Astrocyte (in vitro differentiated cells and primary cell): ENCODE data around the gene PIK3R6. TPM values are rescaled to one million over a fixed set of nuclear protein-coding genes. Genes with fewer than 3 reads are reported as not detected.

ENCODE experiments used
- DNase-seq: peaks from one replicate; pipeline ENCODE4 v3.0.0-alpha.2; 2010; ENCODE audit warnings: low read depth
- FAIRE-seq: peaks from 2 replicates; lab custom pipeline; 2011; peaks lifted over from hg19 to GRCh38; lab: Jason Lieb, UNC
- H2AFZ ChIP-seq: 2 replicates; pipeline ENCODE4 v1.6.0; 2012; ENCODE audit warnings: low read depth, low read length, inconsistent platforms
- H3K27ac ChIP-seq: 2 replicates; pipeline ENCODE4 v1.5.1; 2011; ENCODE audit warnings: low read depth, low read length, inconsistent platforms
- H3K27me3 ChIP-seq: 2 replicates; pipeline ENCODE4 v1.6.0; 2011; ENCODE audit warnings: low read length, inconsistent platforms; ENCODE audit not compliant: insufficient read depth
- H3K36me3 ChIP-seq: 2 replicates; pipeline ENCODE4 v1.5.1; 2011; ENCODE audit warnings: low read length, inconsistent platforms; ENCODE audit not compliant: insufficient read depth
- H3K4me1 ChIP-seq: 2 replicates; pipeline ENCODE4 v1.5.1; 2011; ENCODE audit warnings: low read length, inconsistent platforms; ENCODE audit not compliant: insufficient read depth
- H3K4me2 ChIP-seq: 2 replicates; pipeline ENCODE4 v1.6.0; 2012; ENCODE audit warnings: low read length, inconsistent platforms
- H3K4me3 ChIP-seq: 2 replicates; pipeline ENCODE4 v1.5.1; 2011; ENCODE audit warnings: low read depth, mild to moderate bottlenecking, low read length, inconsistent platforms; ENCODE audit not compliant: insufficient read depth
- H3K79me2 ChIP-seq: 2 replicates; pipeline ENCODE4 v1.6.0; 2012; ENCODE audit warnings: mild to moderate bottlenecking, low read length, inconsistent platforms; ENCODE audit not compliant: insufficient read depth
- H3K9ac ChIP-seq: 2 replicates; pipeline ENCODE4 v1.6.0; 2012; ENCODE audit warnings: mild to moderate bottlenecking, low read length, inconsistent platforms
- H3K9me3 ChIP-seq: 2 replicates; pipeline ENCODE4 v1.5.1; 2012; ENCODE audit warnings: low read depth, mild to moderate bottlenecking, low read length, inconsistent platforms; ENCODE audit not compliant: insufficient read depth
- H4K20me1 ChIP-seq: 2 replicates; pipeline ENCODE4 v1.6.0; 2012; ENCODE audit warnings: low read length, inconsistent platforms; ENCODE audit not compliant: insufficient read depth
- H3K27ac Mint-ChIP-seq: one replicate; pipeline ENCODE4 v1.8.0; 2021; ENCODE audit warnings: mild to moderate bottlenecking, mixed read lengths; ENCODE audit not compliant: unreplicated experiment
- H3K27me3 Mint-ChIP-seq: one replicate; pipeline ENCODE4 v1.8.0; 2021; ENCODE audit warnings: low read depth, mixed read lengths; ENCODE audit not compliant: unreplicated experiment
- H3K36me3 Mint-ChIP-seq: one replicate; pipeline ENCODE4 v1.8.0; 2021; ENCODE audit warnings: low read depth, mixed read lengths; ENCODE audit not compliant: unreplicated experiment
- H3K4me1 Mint-ChIP-seq: one replicate; pipeline ENCODE4 v1.8.0; 2021; ENCODE audit warnings: low read depth, mixed read lengths; ENCODE audit not compliant: unreplicated experiment
- H3K4me3 Mint-ChIP-seq: one replicate; pipeline ENCODE4 v1.8.0; 2021; ENCODE audit warnings: mild to moderate bottlenecking, moderate library complexity, mixed read lengths; ENCODE audit not compliant: unreplicated experiment
- H3K9me3 Mint-ChIP-seq: one replicate; pipeline ENCODE4 v1.8.0; 2021; ENCODE audit warnings: mild to moderate bottlenecking, mixed read lengths; ENCODE audit not compliant: unreplicated experiment
- CTCF ChIP-seq: IDR thresholded peaks from 2 replicates; pipeline ENCODE4 v1.5.1; 2011; ENCODE audit warnings: low read depth, mild to moderate bottlenecking, inconsistent platforms, low read length, moderate library complexity; ENCODE audit not compliant: insufficient read depth
- EZH2 ChIP-seq: IDR thresholded peaks from 2 replicates; pipeline ENCODE4 v1.6.1; 2012; ENCODE audit warnings: mild to moderate bottlenecking, low read length, inconsistent platforms; ENCODE audit not compliant: insufficient read depth
- total RNA-seq: library from RNA; stranded (reverse); gene quantifications from 2 replicates; pipeline ENCODE4 v1.2.1, GENCODE V29; 2021

PIK3R6 gene
- total RNA-seq, 1 donor from 2014 or later = not detected

DNA sequence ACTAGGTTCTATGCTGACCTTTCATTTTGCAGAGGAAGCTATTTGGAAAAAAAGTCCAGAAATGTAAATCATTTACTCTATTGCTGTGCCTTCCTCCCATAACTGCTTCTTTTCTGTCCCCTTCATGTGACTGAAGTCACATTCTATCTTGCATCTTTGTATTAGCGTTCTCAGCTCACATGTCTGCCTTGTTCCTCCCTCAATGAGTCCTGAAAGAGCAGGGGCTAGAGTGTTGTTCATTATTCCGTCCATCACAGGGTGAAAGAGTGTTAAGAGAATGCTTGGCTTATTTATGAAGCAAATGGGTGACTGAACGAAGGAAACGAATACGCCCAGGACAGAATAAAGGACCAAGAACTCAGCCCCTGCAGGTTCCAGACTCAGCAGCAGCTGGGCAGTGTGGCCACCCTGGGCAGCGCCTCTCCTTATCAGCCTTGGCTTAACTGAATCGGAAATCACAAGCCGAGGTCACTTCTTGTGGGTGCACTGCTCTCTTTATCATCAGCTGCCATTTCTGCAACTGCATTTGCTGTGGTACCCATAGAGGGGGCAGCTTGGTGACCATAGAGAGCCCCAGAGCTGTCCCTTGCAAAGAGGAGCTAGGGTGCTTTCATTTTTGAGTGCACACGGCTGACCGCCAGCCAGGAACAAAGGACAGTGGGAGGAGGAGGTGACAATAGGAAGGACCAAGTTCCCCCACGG is 1.8 kb upstream of the PIK3R6 start:
- no peak overlapping the region for H3K4me3 ChIP-seq
- H3K36me3 Mint-ChIP-seq = no peaks in the 10 kb centered on the region
- no peak overlapping the region for H3K4me2 ChIP-seq
- FAIRE-seq (no peak), DNase-seq (no peak)
- peaks cover 53% of the 10 kb centered on the region for H3K27me3 Mint-ChIP-seq
- no peak overlapping the region for H3K27ac ChIP-seq
- H3K4me1 Mint-ChIP-seq = no peaks in the 10 kb centered on the region
- no peak overlapping the region for H3K27ac Mint-ChIP-seq
- peaks cover 4% of the 10 kb centered on the region for H3K9me3 Mint-ChIP-seq
- H3K4me1 ChIP-seq = no peaks in the 10 kb centered on the region
- H4K20me1 ChIP-seq = no peaks in the 10 kb centered on the region
- peaks cover 29% of the 10 kb centered on the region for H3K27me3 ChIP-seq
- H3K36me3 ChIP-seq = no peaks in the 10 kb centered on the region
- no peak for TF ChIP-seq EZH2
- TF ChIP-seq CTCF = no peak
- no peak overlapping the region for H2AFZ ChIP-seq
- no peaks in the 10 kb centered on the region for H3K9me3 ChIP-seq
- no peaks in the 10 kb centered on the region for H3K79me2 ChIP-seq
- H3K4me3 Mint-ChIP-seq = no peak overlapping the region
- H3K9ac ChIP-seq = no peak overlapping the region

- H4K20me1 ChIP-seq = no peaks in the 10 kb centered on the region
- no peaks in the 10 kb centered on the region for H3K9me3 ChIP-seq
- no peak overlapping the region for H3K4me3 ChIP-seq
- no peak overlapping the region for H3K27ac Mint-ChIP-seq
- no peaks in the 10 kb centered on the region for H3K4me1 Mint-ChIP-seq
- no peak overlapping the region for H3K27ac ChIP-seq
- H3K4me2 ChIP-seq = no peak overlapping the region
- no peak overlapping the region for H2AFZ ChIP-seq
- DNase-seq (no peak), FAIRE-seq (no peak)
- H3K79me2 ChIP-seq = no peaks in the 10 kb centered on the region
- no peak overlapping the region for H3K4me3 Mint-ChIP-seq
- peaks cover 4% of the 10 kb centered on the region for H3K9me3 Mint-ChIP-seq
- peaks cover 46% of the 10 kb centered on the region for H3K27me3 Mint-ChIP-seq
- H3K36me3 ChIP-seq = no peaks in the 10 kb centered on the region
- TF ChIP-seq CTCF = no peak
- TF ChIP-seq EZH2 = no peak
- H3K9ac ChIP-seq = no peak overlapping the region
- no peaks in the 10 kb centered on the region for H3K4me1 ChIP-seq
- H3K27me3 ChIP-seq = peaks cover 25% of the 10 kb centered on the region
- H3K36me3 Mint-ChIP-seq = no peaks in the 10 kb centered on the region
Observed at GRCh38 chr17:8868529-8868951, 1.1 kb upstream of the PIK3R6 start.

GRCh38 chr17:8868092-8868491 is 618 bp upstream of the PIK3R6 start:
- H3K27me3 Mint-ChIP-seq = peaks cover 44% of the 10 kb centered on the region
- H3K27ac Mint-ChIP-seq = no peak overlapping the region
- H3K79me2 ChIP-seq = no peaks in the 10 kb centered on the region
- H3K36me3 ChIP-seq = no peaks in the 10 kb centered on the region
- no peak overlapping the region for H3K4me3 Mint-ChIP-seq
- FAIRE-seq = no peak
- H3K27me3 ChIP-seq = peaks cover 24% of the 10 kb centered on the region
- no peak overlapping the region for H3K4me2 ChIP-seq
- no peaks in the 10 kb centered on the region for H3K4me1 ChIP-seq
- H3K27ac ChIP-seq = no peak overlapping the region
- DNase-seq = no peak
- H3K4me1 Mint-ChIP-seq = no peaks in the 10 kb centered on the region
- H3K36me3 Mint-ChIP-seq = no peaks in the 10 kb centered on the region
- H2AFZ ChIP-seq = no peak overlapping the region
- H4K20me1 ChIP-seq = no peaks in the 10 kb centered on the region
- TF ChIP-seq CTCF (no peak), EZH2 (no peak)
- H3K9me3 ChIP-seq = no peaks in the 10 kb centered on the region
- peaks cover 4% of the 10 kb centered on the region for H3K9me3 Mint-ChIP-seq
- H3K9ac ChIP-seq = no peak overlapping the region
- no peak overlapping the region for H3K4me3 ChIP-seq
